Small intestine (tissue), 7 donors: Measurements from ENCODE around the gene SEMA4D. TPM values are rescaled to one million over a fixed set of nuclear protein-coding genes. Genes with fewer than 3 reads are reported as not detected.
A peak's percentile ranks its signal among the peaks of the same experiment; 100 is the strongest.

Experiments
- DNase-seq, 2 donors: peaks; one replicate each; pipeline versions ENCODE4 v3.0.0 to v3.0.0-alpha.2; 2013
- FAIRE-seq: peaks from 2 replicates; lab custom pipeline; 2012; peaks lifted over from hg19 to GRCh38; lab: Jason Lieb, UNC
- H3K27ac ChIP-seq, 3 donors: one replicate each; pipeline ENCODE4 v1.5.1; 2013; ENCODE audit warnings: low read length in 2 of 3, mild to moderate bottlenecking in 2 of 3, control low read depth in 1 of 3, inconsistent platforms in 1 of 3, low read depth in 1 of 3, moderate library complexity in 1 of 3
- H3K27me3 ChIP-seq, 3 donors: one replicate each; pipeline ENCODE4 v1.6.1; 2013; ENCODE audit warnings: low read length in 3 of 3, inconsistent platforms in 1 of 3; ENCODE audit not compliant: control insufficient read depth in 3 of 3, insufficient read depth in 3 of 3
- H3K36me3 ChIP-seq, 3 donors: one replicate each; pipeline ENCODE4 v1.6.1; 2013; ENCODE audit warnings: low read length in 3 of 3, inconsistent platforms in 1 of 3, low read depth in 1 of 3, mild to moderate bottlenecking in 1 of 3, moderate library complexity in 1 of 3; ENCODE audit not compliant: control insufficient read depth in 3 of 3, insufficient read depth in 2 of 3
- H3K4me1 ChIP-seq, 3 donors: one replicate each; pipeline ENCODE4 v1.6.1; 2013; ENCODE audit warnings: low read length in 2 of 3, inconsistent platforms in 1 of 3, low read depth in 1 of 3, mild to moderate bottlenecking in 1 of 3, moderate library complexity in 1 of 3; ENCODE audit not compliant: control insufficient read depth in 3 of 3, insufficient read depth in 2 of 3
- H3K4me3 ChIP-seq, 3 donors: one replicate each; pipeline ENCODE4 v1.5.1; 2013; ENCODE audit warnings: low read length in 3 of 3, control low read depth in 1 of 3, inconsistent platforms in 1 of 3, low read depth in 1 of 3, mild to moderate bottlenecking in 1 of 3, moderate library complexity in 1 of 3
- H3K9me3 ChIP-seq, 2 donors: one replicate each; pipeline ENCODE4 v1.6.1; 2013; ENCODE audit warnings: low read depth in 1 of 2, low read length in 1 of 2; ENCODE audit not compliant: control insufficient read depth in 2 of 2, insufficient read depth in 1 of 2
- WGBS, 3 donors: extraction: QIAGEN DNeasy Blood & Tissue Kit; methylation state at CpG; one replicate each; pipeline ENCODE4 v1.1.7; 2013; 5-methylcytosine and 5-hydroxymethylcytosine counted together
- polyA plus RNA-seq, 4 donors: library from polyadenylated mRNA; stranded (reverse) in 3 of 4; unstranded in 1 of 4; fragments of 200-250 nt in 3 of 4; fragments of 120-200 nt in 1 of 4; gene quantifications; one replicate each; pipeline versions ENCODE4 v1.2.1 to v1.2.3, GENCODE V29; 2013
- donor health status: healthy with polysubstance abuse.
- donor health status: control.
- donor health status: control.
- donor health status: Bipolar disorder and iron deficiency.
- donor health status: healthy.

The SEMA4D gene
- polyA plus RNA-seq, 4 donors, result 0.67 to 29.7 (median 6.7) TPM

DNA sequence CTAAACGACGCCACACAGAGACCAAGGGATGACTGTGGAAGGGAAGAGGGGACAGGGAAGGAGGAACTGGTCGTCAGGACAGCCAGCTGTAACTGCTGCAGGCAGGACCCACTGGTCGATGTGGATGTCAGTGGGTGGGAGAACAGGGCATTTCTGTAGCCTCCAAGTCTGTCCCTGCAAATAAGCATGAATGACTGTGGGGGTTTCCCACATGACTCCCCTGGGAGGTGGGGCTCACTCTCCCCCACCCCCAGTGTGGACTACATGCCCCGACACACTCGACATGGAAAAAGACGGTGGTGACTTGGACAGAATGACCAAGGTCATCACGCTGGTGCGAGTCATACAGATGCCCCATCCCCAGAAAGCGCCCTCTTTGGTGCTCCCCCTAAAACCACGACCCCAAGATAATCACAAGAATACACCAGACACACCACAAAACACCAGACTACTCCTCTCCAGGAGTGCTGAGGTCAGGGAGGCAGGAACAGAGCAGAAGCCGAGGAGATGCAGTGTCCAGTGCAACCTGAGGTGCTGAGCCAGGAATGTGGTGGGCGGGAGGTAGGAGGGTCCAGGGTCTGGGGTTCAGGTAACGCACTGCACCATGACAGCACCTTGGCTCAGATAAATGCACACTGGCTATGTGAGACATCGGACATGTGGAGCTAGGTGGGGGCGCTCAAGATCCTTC, 114.7 kb downstream of the SEMA4D start:
- Histone ChIP-seq H3K4me1 (peaks cover 0 to 4% (median 0%) of the 10 kb centered on the region in 3 donors), H3K27me3 (no peaks in the 10 kb centered on the region), H3K4me3 (no peak overlapping the region), H3K36me3 (peaks cover 2 to 93% (median 4%) of the 10 kb centered on the region in 3 donors), H3K9me3 (no peaks in the 10 kb centered on the region), H3K27ac (no peak overlapping the region)
- DNase-seq (no peak), FAIRE-seq (no peak)
- WGBS, 3 donors, result 82 to 88% (median 86%) methylated on average over 16 of the region's 16 CpGs

DNA sequence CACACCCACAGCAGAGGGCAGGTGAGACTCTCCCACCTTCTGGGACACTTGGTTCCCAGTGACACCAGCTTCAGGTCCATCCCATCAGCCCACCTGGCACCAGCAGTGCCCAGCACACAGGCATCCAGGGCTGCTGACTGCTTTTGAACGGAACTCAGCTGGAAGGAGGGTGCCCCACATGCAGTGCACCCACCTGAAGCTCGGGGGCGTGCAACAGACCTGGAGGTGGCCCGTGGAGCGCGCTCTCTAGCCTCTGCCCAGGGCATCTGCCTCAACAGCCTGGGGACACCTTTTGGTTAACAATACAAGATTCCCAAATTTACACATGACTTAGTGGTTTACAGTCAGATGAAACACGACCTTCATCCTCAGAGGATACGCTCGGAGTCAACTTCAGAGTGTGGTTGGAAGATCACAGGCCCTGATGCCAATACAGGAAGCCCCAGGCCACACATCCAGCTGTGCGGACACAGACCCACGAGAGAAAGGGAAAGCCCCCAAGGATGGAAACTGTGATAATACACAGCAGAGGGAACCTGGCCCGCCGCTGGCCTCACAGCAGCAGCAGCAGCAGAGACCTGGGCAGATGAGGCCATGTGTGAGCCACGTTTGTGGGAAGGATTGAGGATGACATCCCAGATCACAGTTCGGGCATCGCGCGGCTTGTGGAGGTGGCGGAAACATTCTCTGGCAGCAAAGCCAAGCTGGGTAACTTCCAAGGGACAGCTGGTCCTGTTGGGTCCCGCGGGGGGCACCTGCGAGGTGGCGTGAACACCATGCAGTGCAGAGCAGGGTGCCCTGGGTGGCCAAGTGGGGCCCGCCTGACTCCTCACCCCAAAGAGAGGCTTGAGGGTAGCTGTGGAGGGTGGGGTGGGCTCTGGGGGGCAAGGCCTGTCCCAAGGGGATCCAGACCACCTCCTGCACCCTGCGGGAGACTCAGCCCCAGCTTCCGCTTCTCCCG, 115.6 kb downstream of the SEMA4D start:
- no peak overlapping the region for H3K27ac ChIP-seq
- H3K27me3 ChIP-seq, result no peaks in the 10 kb centered on the region
- no peak overlapping the region for H3K4me3 ChIP-seq
- peaks cover 2 to 92% (median 2%) of the 10 kb centered on the region in 3 donors for H3K36me3 ChIP-seq
- no peaks in the 10 kb centered on the region for H3K4me1 ChIP-seq
- FAIRE-seq, result no peak
- DNase-seq, result no peak
- 80 to 85% (median 83%) methylated on average over 27 of the region's 27 CpGs for WGBS, 3 donors
- no peaks in the 10 kb centered on the region for H3K9me3 ChIP-seq

DNA sequence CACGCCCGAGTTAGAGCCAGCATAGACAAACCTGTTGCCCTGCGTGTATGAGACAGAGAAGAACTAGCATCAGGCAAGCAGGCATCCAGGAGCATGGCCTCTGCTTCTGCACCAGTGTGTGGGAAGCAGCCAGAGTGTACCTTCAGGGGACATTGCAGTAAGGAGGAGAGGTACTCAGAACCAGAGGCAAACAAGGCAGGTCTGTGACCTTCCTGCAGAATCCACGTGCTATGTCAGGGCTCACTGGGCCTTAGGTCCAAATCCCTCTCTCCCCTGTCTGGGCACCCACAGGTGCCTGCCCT, 116.7 kb downstream of the SEMA4D start:
- H3K27me3 ChIP-seq, result no peaks in the 10 kb centered on the region
- 87 to 96% (median 92%) methylated on average over 4 of the region's 4 CpGs for WGBS, 3 donors
- H3K36me3 ChIP-seq, result peaks cover 2 to 91% (median 2%) of the 10 kb centered on the region in 3 donors
- no peaks in the 10 kb centered on the region for H3K4me1 ChIP-seq
- FAIRE-seq, result no peak
- no peaks in the 10 kb centered on the region for H3K9me3 ChIP-seq
- H3K4me3 ChIP-seq, result no peak overlapping the region
- H3K27ac ChIP-seq, result no peak overlapping the region
- DNase-seq, result no peak

DNA sequence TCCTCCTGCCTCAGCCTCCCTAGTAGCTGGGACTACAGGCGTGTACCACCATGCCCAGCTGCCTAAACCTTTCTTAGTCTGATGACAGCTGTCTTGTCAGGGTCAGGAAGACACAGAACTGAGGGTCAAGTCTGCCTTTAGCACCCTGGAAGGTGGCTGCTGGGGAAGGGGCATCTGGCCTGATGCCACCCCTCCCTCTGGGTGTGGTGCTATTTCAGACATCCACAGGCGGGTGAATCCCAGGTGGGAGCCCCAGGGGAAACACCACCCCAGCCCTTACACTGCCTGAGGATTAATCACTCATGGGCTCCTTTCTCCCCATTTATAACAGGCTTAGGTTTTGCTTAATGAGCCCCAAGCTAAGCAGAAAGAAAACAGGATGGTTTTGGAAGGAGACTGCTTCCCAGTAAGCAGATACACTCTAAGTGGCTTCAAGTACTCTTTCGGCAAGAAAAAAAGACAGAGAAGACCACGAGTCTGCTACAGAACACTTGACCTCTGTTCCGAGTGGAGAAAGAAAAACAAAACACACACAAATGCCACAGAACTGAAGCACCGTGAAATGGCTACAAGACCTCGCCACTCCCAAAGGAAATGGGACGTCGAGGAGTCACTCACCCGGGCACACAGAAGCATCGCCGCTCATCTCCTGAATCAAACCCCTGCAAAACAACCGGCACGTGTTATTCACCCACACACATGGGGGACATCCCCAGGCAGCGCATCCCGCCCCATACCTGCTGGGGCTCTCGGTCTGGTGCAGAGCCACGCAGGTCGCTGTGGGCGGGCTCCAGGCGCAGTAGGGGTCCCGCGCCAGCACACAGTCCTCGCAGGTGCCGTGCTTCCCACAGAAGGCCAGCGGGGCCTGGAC, 117.2 kb downstream of the SEMA4D start:
- H3K4me1 ChIP-seq, result no peaks in the 10 kb centered on the region
- no peak for FAIRE-seq
- H3K36me3 ChIP-seq, result peaks cover 0 to 87% (median 2%) of the 10 kb centered on the region in 3 donors
- no peaks in the 10 kb centered on the region for H3K27me3 ChIP-seq
- H3K27ac ChIP-seq, result peak overlapping the region in 1 of 3 donors; percentile 32
- no peak for DNase-seq
- 84 to 91% (median 91%) methylated on average over 26 of the region's 26 CpGs for WGBS, 3 donors
- no peak overlapping the region for H3K4me3 ChIP-seq
- no peaks in the 10 kb centered on the region for H3K9me3 ChIP-seq

DNA sequence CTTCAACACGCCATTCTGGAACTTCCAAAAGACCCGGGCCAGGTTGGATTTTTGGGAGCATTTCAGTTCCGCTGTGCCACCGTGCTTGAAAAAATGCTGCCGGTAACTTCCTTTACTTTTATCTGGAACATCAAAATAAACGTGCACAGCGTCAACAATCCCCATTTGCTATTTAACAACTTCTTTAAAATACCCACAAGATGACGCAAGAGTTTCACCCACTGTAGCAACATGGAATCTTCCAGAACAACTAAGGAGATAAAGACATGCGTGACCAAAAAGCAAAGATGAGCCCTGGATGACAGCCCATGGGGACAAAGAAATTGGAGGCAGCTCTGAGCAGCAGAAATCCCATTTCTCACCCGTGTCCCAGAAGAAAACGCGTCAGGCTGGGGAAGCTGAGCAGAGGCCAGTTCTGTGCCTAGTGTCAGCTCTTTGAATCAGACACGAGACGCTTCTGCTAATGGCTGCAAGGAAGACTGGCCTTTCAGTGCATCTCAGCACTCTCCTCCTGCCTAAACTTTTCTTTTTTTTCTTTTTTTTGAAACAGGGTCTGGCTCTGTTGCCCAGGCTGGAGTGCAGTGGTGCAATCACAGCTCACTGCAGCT, 118.3 kb downstream of the SEMA4D start:
- Histone ChIP-seq H3K27me3 (no peaks in the 10 kb centered on the region), H3K4me3 (no peak overlapping the region), H3K36me3 (peaks cover 0 to 76% (median 2%) of the 10 kb centered on the region in 3 donors), H3K4me1 (no peaks in the 10 kb centered on the region), H3K27ac (no peak overlapping the region), H3K9me3 (no peaks in the 10 kb centered on the region)
- FAIRE-seq (no peak), DNase-seq (no peak)
- WGBS, 3 donors, result 81 to 90% (median 86%) methylated on average over 14 of the region's 14 CpGs

DNA sequence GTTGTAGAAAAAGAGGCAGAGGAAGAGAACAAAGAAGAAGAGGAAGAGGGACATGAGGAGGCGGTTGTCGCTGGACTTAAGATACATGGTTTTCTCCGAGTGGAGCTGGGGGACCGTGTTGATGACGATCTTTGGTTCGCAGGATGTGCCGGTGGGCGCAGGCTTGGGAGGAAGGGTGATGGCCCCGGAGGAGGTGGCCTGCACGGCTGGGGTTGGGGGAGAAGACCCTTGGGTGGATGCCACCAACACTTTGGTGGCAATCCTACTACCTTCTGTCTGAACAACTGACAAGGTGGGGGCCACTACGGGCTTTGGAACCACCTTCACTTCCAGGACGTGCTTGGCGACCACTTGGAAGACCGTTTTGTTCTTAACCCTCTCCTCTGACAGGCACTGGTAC, 118.9 kb downstream of the SEMA4D start:
- FAIRE-seq (no peak), DNase-seq (no peak)
- no peaks in the 10 kb centered on the region for H3K4me1 ChIP-seq
- H3K9me3 ChIP-seq, result no peaks in the 10 kb centered on the region
- WGBS, 3 donors, result 94 to 97% (median 96%) methylated on average over 14 of the region's 14 CpGs
- no peak overlapping the region for H3K4me3 ChIP-seq
- no peaks in the 10 kb centered on the region for H3K27me3 ChIP-seq
- H3K36me3 ChIP-seq, result peaks cover 0 to 70% (median 2%) of the 10 kb centered on the region in 3 donors
- no peak overlapping the region for H3K27ac ChIP-seq

DNA sequence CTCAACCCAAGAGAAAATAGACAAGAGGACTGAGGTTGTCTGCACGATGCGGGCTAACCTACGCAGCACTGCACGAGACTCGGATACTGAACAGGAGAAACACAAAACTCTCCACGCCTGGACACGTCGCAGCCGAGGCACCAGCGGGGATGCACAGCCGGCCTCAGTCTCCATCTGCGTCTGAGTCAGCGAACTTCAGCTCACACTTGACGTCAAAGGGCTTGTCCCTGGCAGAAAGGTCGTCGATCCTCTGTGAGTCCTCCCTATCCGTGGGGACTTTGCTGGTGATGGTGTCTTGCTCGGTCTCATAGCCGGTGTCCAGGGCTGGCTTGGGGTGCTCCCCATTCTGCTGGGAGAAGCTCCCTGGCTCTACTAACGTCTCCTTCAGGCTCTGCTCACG, 119.4 kb downstream of the SEMA4D start:
- 96 to 98% (median 96%) methylated on average over 21 of the region's 21 CpGs for WGBS, 3 donors
- no peaks in the 10 kb centered on the region for H3K27me3 ChIP-seq
- no peak overlapping the region for H3K27ac ChIP-seq
- FAIRE-seq, result no peak
- peaks cover 0 to 65% (median 0%) of the 10 kb centered on the region in 3 donors for H3K36me3 ChIP-seq
- no peaks in the 10 kb centered on the region for H3K9me3 ChIP-seq
- H3K4me1 ChIP-seq, result no peaks in the 10 kb centered on the region
- no peak overlapping the region for H3K4me3 ChIP-seq
- DNase-seq, result no peak
